CD14-positive monocyte (primary cell): ENCODE measurements around the gene PPP3CA. TPM values are rescaled to one million over a fixed set of nuclear protein-coding genes. Genes with fewer than 3 reads are reported as not detected.

Experiments
- DNase-seq, 3 donors: peaks; one replicate each; pipeline ENCODE4 v3.0.0-alpha.2; 2011 to 2022
- H2AFZ ChIP-seq: 2 replicates; pipeline ENCODE4 v1.6.0; 2012; ENCODE audit warnings: mild to moderate bottlenecking, low read depth, low read length, inconsistent platforms; ENCODE audit not compliant: insufficient read depth, poor library complexity, severe bottlenecking
- H3K27ac ChIP-seq, 2 donors: 1 replicate in 1 of 2; 2 replicates in 1 of 2; pipeline ENCODE4 v1.5.1; 2012 to 2013; ENCODE audit warnings: low read length in 2 of 2, control low read depth in 1 of 2, inconsistent platforms in 1 of 2, low read depth in 1 of 2, mild to moderate bottlenecking in 1 of 2
- H3K27me3 ChIP-seq, 2 donors: one replicate each; pipeline versions ENCODE4 v1.6.0 to v1.6.1; 2011 to 2013; ENCODE audit warnings: low read length in 2 of 2; ENCODE audit not compliant: control insufficient read depth in 2 of 2, insufficient read depth in 2 of 2
- H3K36me3 ChIP-seq, 2 donors: replicated peaks in 1 of 2; 1 replicate in 1 of 2; 2 replicates in 1 of 2; pipeline versions ENCODE4 v1.5.1 to v1.6.1; 2012 to 2013; ENCODE audit warnings: low read length in 2 of 2, control low read depth in 1 of 2, inconsistent platforms in 1 of 2, mild to moderate bottlenecking in 1 of 2; ENCODE audit not compliant: insufficient read depth in 2 of 2, control insufficient read depth in 1 of 2
- H3K4me1 ChIP-seq, 2 donors: 1 replicate in 1 of 2; 2 replicates in 1 of 2; pipeline versions ENCODE4 v1.5.1 to v1.6.1; 2012 to 2013; ENCODE audit warnings: low read length in 2 of 2, control low read depth in 1 of 2, inconsistent platforms in 1 of 2, mild to moderate bottlenecking in 1 of 2, moderate library complexity in 1 of 2; ENCODE audit not compliant: insufficient read depth in 2 of 2, control insufficient read depth in 1 of 2
- H3K4me2 ChIP-seq: replicated peaks from 2 replicates; pipeline ENCODE3; 2012; ENCODE audit warnings: low read length, moderate library complexity, mild to moderate bottlenecking; ENCODE audit not compliant: poor library complexity, severe bottlenecking; ENCODE audit errors: extremely low read depth
- H3K4me3 ChIP-seq, 3 experiments: fragments of 200-600 bp in 1 of 3; sonication (generic) in 1 of 3; replicated peaks in 1 of 3; 1 replicate in 2 of 3; 2 replicates in 1 of 3; pipeline ENCODE4 v1.5.1; 2011 to 2013; ENCODE audit warnings: low read length in 3 of 3, mild to moderate bottlenecking in 3 of 3, control low read depth in 2 of 3, low read depth in 2 of 3, inconsistent platforms in 1 of 3, moderate library complexity in 1 of 3
- H3K79me2 ChIP-seq: 2 replicates; pipeline ENCODE4 v1.6.0; 2012; ENCODE audit warnings: mild to moderate bottlenecking, control low read depth, inconsistent platforms, low read length, moderate library complexity; ENCODE audit not compliant: insufficient read depth
- H3K9ac ChIP-seq: 2 replicates; pipeline ENCODE4 v1.6.0; 2017; ENCODE audit warnings: low read length, mild to moderate bottlenecking; ENCODE audit not compliant: insufficient read depth, poor library complexity, severe bottlenecking
- H3K9me3 ChIP-seq, 2 donors: replicated peaks in 1 of 2; 1 replicate in 1 of 2; 2 replicates in 1 of 2; pipeline versions ENCODE4 v1.5.1 to v1.6.1; 2012 to 2013; ENCODE audit warnings: low read length in 2 of 2, control low read depth in 1 of 2; ENCODE audit not compliant: control insufficient read depth in 1 of 2, insufficient read depth in 1 of 2
- H4K20me1 ChIP-seq: 2 replicates; pipeline ENCODE4 v1.6.0; 2012; ENCODE audit warnings: mild to moderate bottlenecking, low read length, control low read depth, moderate library complexity; ENCODE audit not compliant: insufficient read depth
- H3K27ac Mint-ChIP-seq, 7 donors: one replicate each; pipeline ENCODE4 v1.8.0; 2020; ENCODE audit warnings: mild to moderate bottlenecking in 7 of 7, mixed read lengths in 7 of 7, moderate library complexity in 6 of 7, inconsistent platforms in 2 of 7
- H3K27me3 Mint-ChIP-seq, 3 donors: one replicate each; pipeline ENCODE4 v1.8.0; 2021 to 2022; ENCODE audit warnings: low read depth in 3 of 3, mild to moderate bottlenecking in 3 of 3, mixed read lengths in 3 of 3, moderate library complexity in 3 of 3, inconsistent platforms in 1 of 3
- H3K36me3 Mint-ChIP-seq, 2 donors: one replicate each; pipeline ENCODE4 v1.8.0; 2020; ENCODE audit warnings: mixed read lengths in 2 of 2, inconsistent platforms in 1 of 2, mild to moderate bottlenecking in 1 of 2
- H3K4me1 Mint-ChIP-seq: one replicate; pipeline ENCODE4 v1.8.0; 2020; ENCODE audit warnings: mild to moderate bottlenecking, mixed read lengths
- H3K4me3 Mint-ChIP-seq, 2 donors: one replicate each; pipeline ENCODE4 v1.8.0; 2020; ENCODE audit warnings: mild to moderate bottlenecking in 2 of 2, mixed read lengths in 2 of 2, moderate library complexity in 1 of 2
- H3K9me3 Mint-ChIP-seq, 7 donors: one replicate each; pipeline ENCODE4 v1.8.0; 2020 to 2022; ENCODE audit warnings: mixed read lengths in 7 of 7, mild to moderate bottlenecking in 6 of 7, moderate library complexity in 6 of 7, inconsistent platforms in 2 of 7
- WGBS: methylation state at CpG from one replicate; pipeline ENCODE4 v1.1.5; 2013; ENCODE audit warnings: missing lambda C conversion rate; ENCODE audit not compliant: insufficient coverage; 5-methylcytosine and 5-hydroxymethylcytosine counted together
- intact Hi-C, 2 donors: fragments of 100-400 bp; cut with micrococcal nuclease; formaldehyde crosslinking; loops; one replicate each; pipeline versions ENCODE4 v1.15.0 to v1.15.1; 2023
- polyA plus RNA-seq, 3 donors: library from polyadenylated mRNA; depleted of rRNA in 1 of 3; unstranded in 2 of 3; stranded (reverse) in 1 of 3; fragments of 300-500 nt in 2 of 3; fragments of >200 nt in 1 of 3; fragmentation: Illumina TruSeq in 2 of 3; gene quantifications; 1 replicate in 2 of 3; 2 replicates in 1 of 3; pipeline ENCODE4 v1.2.3, GENCODE V29; 2012 to 2021
- TF ChIP-seq, protein P1 (sequence below): fragments of 200-600 bp; IDR thresholded peaks from one replicate; pipeline ENCODE4 v1.8.0; 2022; ENCODE audit warnings: antibody characterized with exemption, mild to moderate bottlenecking

PPP3CA gene
- polyA plus RNA-seq, 3 donors = 5.1 to 9.7 (median 8.9) TPM

DNA sequence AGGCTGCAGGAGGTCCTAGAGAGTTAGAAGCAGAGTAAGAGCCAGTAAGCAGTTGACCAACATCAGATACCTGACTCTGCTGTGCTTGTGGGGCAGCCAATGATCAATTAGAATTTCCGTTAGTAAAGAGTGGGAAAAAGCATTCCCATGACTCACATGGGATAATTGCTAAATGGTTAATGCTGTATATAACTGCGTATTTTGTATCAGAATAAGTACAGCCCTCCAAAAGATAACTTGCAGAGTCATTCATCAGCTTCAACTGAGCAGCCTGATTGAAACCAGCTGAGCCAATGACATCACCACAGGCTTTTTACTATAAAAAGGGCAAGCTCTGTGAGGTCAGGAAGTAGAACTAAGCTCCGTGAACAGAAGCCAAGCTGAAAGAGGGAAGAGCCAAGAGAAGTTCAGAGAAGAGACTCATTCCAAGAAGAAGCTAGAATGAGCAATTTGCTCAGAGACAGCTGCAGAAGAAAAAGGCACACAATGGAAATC is 67.9 kb downstream of the PPP3CA start:
- Histone ChIP-seq H3K4me2 (peak overlapping the region; percentile 66), H3K27me3 (no peaks in the 10 kb centered on the region), H3K4me1 (peaks cover 27 to 48% of the 10 kb centered on the region in 2 donors), H2AFZ (peak overlapping the region; percentile 9), H4K20me1 (peaks cover 93% of the 10 kb centered on the region), H3K9ac (no peak overlapping the region), H3K36me3 (no peaks in the 10 kb centered on the region), H3K4me3 (peak overlapping the region; percentile 5 to 49 (median 29)), H3K79me2 (peaks cover 81% of the 10 kb centered on the region), H3K27ac (peak overlapping the region in 1 of 2 donors; percentile 69), H3K9me3 (no peaks in the 10 kb centered on the region)
- no peaks in the 10 kb centered on the region for H3K27me3 Mint-ChIP-seq
- peak overlapping the region; percentile 58 to 86 for H3K4me3 Mint-ChIP-seq
- H3K27ac Mint-ChIP-seq = peak overlapping the region; percentile 80 to 93 (median 86)
- WGBS = 0% methylated on average over 1 of the region's 3 CpGs
- peaks cover 0 to 2% of the 10 kb centered on the region in 2 donors for H3K36me3 Mint-ChIP-seq
- peaks cover 51% of the 10 kb centered on the region for H3K4me1 Mint-ChIP-seq
- peak; percentile 54 to 72 (median 62) for DNase-seq
- H3K9me3 Mint-ChIP-seq = peaks cover 0 to 3% (median 0%) of the 10 kb centered on the region in 7 donors
- intact Hi-C loops = no loop called here
- TF ChIP-seq, protein P1, sequence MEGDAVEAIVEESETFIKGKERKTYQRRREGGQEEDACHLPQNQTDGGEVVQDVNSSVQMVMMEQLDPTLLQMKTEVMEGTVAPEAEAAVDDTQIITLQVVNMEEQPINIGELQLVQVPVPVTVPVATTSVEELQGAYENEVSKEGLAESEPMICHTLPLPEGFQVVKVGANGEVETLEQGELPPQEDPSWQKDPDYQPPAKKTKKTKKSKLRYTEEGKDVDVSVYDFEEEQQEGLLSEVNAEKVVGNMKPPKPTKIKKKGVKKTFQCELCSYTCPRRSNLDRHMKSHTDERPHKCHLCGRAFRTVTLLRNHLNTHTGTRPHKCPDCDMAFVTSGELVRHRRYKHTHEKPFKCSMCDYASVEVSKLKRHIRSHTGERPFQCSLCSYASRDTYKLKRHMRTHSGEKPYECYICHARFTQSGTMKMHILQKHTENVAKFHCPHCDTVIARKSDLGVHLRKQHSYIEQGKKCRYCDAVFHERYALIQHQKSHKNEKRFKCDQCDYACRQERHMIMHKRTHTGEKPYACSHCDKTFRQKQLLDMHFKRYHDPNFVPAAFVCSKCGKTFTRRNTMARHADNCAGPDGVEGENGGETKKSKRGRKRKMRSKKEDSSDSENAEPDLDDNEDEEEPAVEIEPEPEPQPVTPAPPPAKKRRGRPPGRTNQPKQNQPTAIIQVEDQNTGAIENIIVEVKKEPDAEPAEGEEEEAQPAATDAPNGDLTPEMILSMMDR = no peak

DNA sequence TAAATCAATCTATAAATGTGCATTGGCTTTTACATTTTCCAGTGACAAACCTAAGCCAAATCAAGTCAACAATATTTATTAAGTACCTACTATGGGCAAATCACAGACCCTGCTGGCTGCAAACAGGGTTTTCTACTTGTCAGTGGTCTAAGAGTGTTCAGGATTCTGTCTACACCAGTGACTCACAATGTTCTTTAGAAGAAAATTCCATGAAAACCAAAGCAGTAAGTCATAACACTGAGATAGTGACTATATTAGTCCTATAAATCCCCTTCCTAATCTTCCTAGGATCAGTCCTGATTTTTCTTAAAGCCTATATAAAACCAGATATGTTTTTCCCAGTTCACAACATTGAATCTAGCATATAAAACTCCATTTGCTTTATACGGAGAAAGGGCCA is 69.7 kb downstream of the PPP3CA start:
- no peak overlapping the region for H3K27ac Mint-ChIP-seq
- no peak overlapping the region for H3K4me3 Mint-ChIP-seq
- TF ChIP-seq, protein P1 = no peak
- H3K27me3 ChIP-seq = no peaks in the 10 kb centered on the region
- H3K4me1 Mint-ChIP-seq = peaks cover 40% of the 10 kb centered on the region
- H3K4me3 ChIP-seq = no peak overlapping the region
- no peak overlapping the region for H3K4me2 ChIP-seq
- H3K27ac ChIP-seq = no peak overlapping the region
- peaks cover 81% of the 10 kb centered on the region for H3K79me2 ChIP-seq
- H3K27me3 Mint-ChIP-seq = no peaks in the 10 kb centered on the region
- H3K36me3 Mint-ChIP-seq = peaks cover 0 to 2% of the 10 kb centered on the region in 2 donors
- DNase-seq = no peak
- no peak overlapping the region for H3K9ac ChIP-seq
- WGBS = no CpG with 5 or more reads among the region's 1 CpG
- peaks cover 23 to 36% of the 10 kb centered on the region in 2 donors for H3K4me1 ChIP-seq
- H3K36me3 ChIP-seq = no peaks in the 10 kb centered on the region
- H3K9me3 ChIP-seq = no peaks in the 10 kb centered on the region
- intact Hi-C loops = no loop called here
- peaks cover 0 to 5% (median 0%) of the 10 kb centered on the region in 7 donors for H3K9me3 Mint-ChIP-seq
- H2AFZ ChIP-seq = no peak overlapping the region
- peaks cover 92% of the 10 kb centered on the region for H4K20me1 ChIP-seq
